HFFc6 (cell line): ENCODE results near the gene TDRKH. TPM values are rescaled to one million over a fixed set of nuclear protein-coding genes. Genes with fewer than 3 reads are reported as not detected.

ENCODE experiments used
- DNase-seq: peaks from one replicate; pipeline ENCODE4 v3.0.0-alpha.2; 2018
- H3K27ac Mint-ChIP-seq: 2 replicates; pipeline ENCODE4 v1.8.0; 2020; ENCODE audit warnings: mild to moderate bottlenecking, mixed read lengths
- H3K27me3 Mint-ChIP-seq: 2 replicates; pipeline ENCODE4 v1.8.0; 2021; ENCODE audit warnings: mild to moderate bottlenecking, moderate library complexity, mixed read lengths; ENCODE audit not compliant: insufficient read depth
- H3K36me3 Mint-ChIP-seq: 2 replicates; pipeline ENCODE4 v1.8.0; 2021; ENCODE audit warnings: low read depth, mixed read lengths
- H3K4me1 Mint-ChIP-seq: 2 replicates; pipeline ENCODE4 v1.8.0; 2020; ENCODE audit warnings: low read depth, mixed read lengths
- H3K4me3 Mint-ChIP-seq: 2 replicates; pipeline ENCODE4 v1.8.0; 2020; ENCODE audit warnings: mild to moderate bottlenecking, moderate library complexity, mixed read lengths
- H3K9me3 Mint-ChIP-seq: 2 replicates; pipeline ENCODE4 v1.8.0; 2020; ENCODE audit warnings: mild to moderate bottlenecking, mixed read lengths
- total RNA-seq, 6 experiments: library from RNA; stranded (reverse); fragmentation: NEBNext Ultra II Directional; extraction: Animal tissue kit (Norgen Biotek cat#: 25700); gene quantifications; 2 replicates in 1 of 6; 3 replicates in 5 of 6; pipeline ENCODE4 v1.2.3, GENCODE V29; 2021
- TF ChIP-seq, protein P1 (sequence below): fragments of 200-600 bp; sonication (generic); IDR thresholded peaks from 2 replicates; pipeline ENCODE4 v1.5.0; 2021; ENCODE audit warnings: antibody characterized with exemption, mild to moderate bottlenecking

The TDRKH gene
- total RNA-seq, 6 experiments from 2014 or later, result 1.1 to 2.0 (median 1.5) TPM

DNA sequence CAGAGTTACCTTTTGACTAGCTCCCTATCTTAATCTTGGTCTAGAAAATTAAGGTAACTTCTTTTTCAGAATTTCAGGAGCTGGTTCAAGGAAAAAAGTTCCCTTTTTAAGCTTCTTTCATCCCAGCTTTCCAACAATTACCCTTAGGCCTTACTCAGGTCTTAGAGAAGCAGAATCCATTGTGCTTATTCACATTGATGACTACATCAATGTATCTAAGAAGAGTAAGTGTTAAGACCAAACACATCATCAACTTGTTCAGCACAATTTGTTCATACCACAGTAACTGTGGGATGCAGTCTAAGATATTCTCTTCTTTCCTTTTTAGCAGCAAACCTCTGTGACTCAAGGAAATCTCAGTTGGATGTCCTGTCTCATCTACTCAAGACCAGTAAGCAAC lies 31.1 kb downstream of the TDRKH start:
- DNase-seq, result no peak
- no peaks in the 10 kb centered on the region for H3K9me3 Mint-ChIP-seq
- H3K27ac Mint-ChIP-seq, result no peak overlapping the region

DNA sequence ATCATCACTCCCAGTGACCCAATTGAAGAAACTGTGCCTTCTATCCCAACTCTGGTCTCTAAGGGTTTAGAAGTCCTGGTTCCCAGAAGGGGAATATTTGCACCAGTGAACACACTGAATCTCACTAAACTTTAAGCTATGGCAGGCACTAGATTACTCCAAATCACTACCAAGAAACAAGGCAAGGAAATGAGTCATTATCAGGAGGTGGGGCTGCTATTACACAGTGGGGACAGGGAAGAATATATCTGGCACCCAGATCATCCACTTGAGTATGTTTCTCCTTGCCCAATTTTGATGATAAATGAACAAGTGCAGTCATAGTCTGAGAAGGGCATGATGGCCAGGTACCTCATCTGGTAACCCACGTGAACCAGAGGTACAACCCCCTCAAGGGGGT lies 34.0 kb downstream of the TDRKH start:
- Mint-ChIP-seq H3K27me3 (peaks cover 3% of the 10 kb centered on the region; the same call in 1 of the 2 replicates), H3K4me3 (no peak overlapping the region), H3K9me3 (no peaks in the 10 kb centered on the region), H3K36me3 (peaks cover 22% of the 10 kb centered on the region), H3K27ac (peak overlapping the region; percentile 12), H3K4me1 (peaks cover 31% of the 10 kb centered on the region)
- TF ChIP-seq, protein P1, sequence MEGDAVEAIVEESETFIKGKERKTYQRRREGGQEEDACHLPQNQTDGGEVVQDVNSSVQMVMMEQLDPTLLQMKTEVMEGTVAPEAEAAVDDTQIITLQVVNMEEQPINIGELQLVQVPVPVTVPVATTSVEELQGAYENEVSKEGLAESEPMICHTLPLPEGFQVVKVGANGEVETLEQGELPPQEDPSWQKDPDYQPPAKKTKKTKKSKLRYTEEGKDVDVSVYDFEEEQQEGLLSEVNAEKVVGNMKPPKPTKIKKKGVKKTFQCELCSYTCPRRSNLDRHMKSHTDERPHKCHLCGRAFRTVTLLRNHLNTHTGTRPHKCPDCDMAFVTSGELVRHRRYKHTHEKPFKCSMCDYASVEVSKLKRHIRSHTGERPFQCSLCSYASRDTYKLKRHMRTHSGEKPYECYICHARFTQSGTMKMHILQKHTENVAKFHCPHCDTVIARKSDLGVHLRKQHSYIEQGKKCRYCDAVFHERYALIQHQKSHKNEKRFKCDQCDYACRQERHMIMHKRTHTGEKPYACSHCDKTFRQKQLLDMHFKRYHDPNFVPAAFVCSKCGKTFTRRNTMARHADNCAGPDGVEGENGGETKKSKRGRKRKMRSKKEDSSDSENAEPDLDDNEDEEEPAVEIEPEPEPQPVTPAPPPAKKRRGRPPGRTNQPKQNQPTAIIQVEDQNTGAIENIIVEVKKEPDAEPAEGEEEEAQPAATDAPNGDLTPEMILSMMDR, result no peak
- DNase-seq, result peak; percentile 11

More for the DNA sequence above, 31.1 kb downstream of the TDRKH start:
- H3K4me3 Mint-ChIP-seq, result no peak overlapping the region
- H3K4me1 Mint-ChIP-seq, result peaks cover 55% of the 10 kb centered on the region
- H3K27me3 Mint-ChIP-seq, result no peaks in the 10 kb centered on the region
- TF ChIP-seq, protein P1, result no peak
- H3K36me3 Mint-ChIP-seq, result peaks cover 27% of the 10 kb centered on the region

DNA sequence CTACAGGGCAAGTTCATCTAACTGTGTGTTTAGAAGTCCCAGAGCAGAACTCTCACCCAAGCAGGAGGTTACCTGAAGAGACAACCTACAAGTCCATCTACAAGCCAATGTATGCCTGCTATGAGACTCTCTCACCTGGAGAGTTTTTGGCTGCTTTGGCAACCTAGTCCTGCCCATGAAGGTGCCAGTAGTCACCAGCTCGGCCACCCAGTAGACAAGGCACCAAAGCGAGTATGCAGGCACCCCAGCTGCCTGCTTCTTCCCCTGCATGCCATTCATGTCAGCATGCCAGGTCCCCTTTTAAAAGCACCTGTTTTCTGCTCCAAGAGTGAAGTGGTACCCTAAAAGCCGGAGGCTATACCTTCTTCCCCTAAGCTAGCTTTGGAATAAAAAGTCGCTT lies 48.8 kb downstream of the TDRKH start:
- TF ChIP-seq, protein P1, result no peak
- no peak overlapping the region for H3K4me3 Mint-ChIP-seq

DNA sequence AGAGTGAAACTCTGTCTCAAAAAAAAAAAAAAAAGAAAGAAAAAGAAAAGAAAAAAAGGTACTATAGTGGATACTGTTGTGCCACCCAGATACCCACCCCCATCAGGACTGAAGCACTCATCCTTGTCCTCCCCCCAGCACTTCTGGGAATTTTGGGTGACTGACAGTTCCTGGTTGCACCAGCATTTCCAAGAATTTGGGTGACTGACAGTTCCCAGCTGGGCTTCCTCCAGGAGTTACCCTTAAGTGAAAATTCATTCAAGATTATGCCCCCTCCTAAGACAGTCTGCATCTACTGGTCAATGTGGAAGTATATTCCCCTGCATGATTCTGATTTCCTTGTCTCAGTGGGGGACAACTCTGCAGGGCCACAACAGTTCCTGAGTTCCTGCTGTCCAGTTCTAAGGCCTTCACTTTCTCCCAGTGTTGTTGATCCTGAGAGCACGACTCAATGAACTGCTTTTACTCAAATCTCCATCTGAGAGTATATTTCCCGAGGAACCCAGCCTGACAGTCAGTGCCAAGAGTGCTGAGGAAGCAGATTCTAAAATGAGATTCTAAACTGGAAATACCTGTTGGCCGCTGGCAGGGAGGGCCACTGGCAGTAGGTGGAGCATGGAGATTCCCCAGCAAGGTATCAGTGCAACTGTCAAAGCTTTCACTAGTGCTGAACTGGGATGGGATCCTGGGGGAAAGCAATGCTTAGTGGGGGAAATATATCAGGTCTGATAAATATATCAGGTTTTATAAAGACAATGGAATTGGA lies 50.5 kb downstream of the TDRKH start:
- Mint-ChIP-seq H3K4me3 (no peak overlapping the region), H3K27ac (no peak overlapping the region), H3K4me1 (no peaks in the 10 kb centered on the region), H3K27me3 (peaks cover 28% of the 10 kb centered on the region), H3K36me3 (no peaks in the 10 kb centered on the region), H3K9me3 (peaks cover 11% of the 10 kb centered on the region)
- DNase-seq, result no peak
- TF ChIP-seq, protein P1, result no peak

More for the DNA sequence above, 48.8 kb downstream of the TDRKH start:
- Mint-ChIP-seq H3K4me1 (no peaks in the 10 kb centered on the region), H3K27ac (no peak overlapping the region), H3K36me3 (no peaks in the 10 kb centered on the region), H3K27me3 (peaks cover 41% of the 10 kb centered on the region), H3K9me3 (peaks cover 10% of the 10 kb centered on the region)
- DNase-seq, result no peak

DNA sequence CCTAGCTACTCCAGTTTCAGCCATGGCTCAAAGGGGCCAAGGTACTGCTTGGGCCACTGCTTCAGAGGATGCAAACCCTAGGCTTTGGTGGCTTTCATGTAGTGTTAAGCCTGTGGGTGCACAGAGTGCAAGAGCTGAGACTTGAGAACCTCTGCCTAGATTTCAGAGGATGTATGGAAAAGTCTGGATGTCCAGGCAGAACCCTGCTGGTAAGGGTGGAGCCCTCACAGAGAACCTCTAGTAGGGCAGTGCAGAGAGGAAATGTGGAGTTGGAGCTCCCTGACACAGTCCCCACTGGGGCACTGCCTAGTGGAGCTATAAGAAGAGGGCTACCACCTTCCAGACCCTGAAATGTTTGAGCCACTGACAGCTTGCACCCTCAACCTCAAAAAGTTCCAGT lies 52.8 kb downstream of the TDRKH start:
- no peaks in the 10 kb centered on the region for H3K4me1 Mint-ChIP-seq
- no peak overlapping the region for H3K4me3 Mint-ChIP-seq
- H3K9me3 Mint-ChIP-seq, result peaks cover 11% of the 10 kb centered on the region
- TF ChIP-seq, protein P1, result no peak
- no peak overlapping the region for H3K27ac Mint-ChIP-seq
- H3K27me3 Mint-ChIP-seq, result peaks cover 20% of the 10 kb centered on the region
- DNase-seq, result no peak
- no peaks in the 10 kb centered on the region for H3K36me3 Mint-ChIP-seq
